ENCODE measurements around the gene ITGAL.

ITGAL gene

DNA sequence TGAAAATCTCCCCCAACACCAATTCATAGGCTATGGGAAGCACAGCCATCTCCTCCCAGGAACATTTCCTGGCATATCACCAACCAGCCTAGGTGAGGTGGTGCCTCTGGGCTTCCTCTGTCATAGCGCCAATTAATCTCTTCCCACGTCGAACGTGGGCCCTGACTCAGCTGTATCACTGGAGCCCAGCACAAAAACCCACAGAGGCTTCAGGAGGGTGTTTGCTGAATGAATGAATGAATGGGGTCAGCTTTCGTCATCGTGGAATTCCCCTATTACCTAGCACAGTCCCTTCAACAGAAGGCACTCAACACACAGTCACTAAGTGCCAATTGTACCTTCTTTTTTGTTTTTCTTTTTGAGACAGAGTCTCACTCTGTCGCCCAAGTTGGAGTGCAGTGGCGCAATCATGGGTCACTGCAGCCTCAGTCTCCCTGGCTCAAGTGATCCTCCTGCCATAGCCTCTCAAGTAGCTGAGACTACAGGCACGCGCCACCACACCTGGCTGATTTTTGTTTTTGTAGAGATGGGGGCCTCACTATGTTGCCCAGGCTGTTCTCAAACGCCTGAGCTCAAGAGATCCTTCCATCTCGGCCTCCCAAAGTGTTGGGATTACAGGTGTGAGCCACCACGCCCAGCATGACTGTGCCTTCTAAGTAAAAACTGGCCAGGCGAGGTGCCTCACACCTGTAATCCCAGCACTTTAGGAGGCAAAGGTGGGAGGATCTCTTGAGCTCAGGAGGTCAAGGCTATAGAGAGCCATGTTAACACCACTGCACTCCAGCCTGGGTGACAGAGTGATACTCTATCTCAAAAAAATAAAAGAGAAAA is 94.8 kb downstream of the ITGAL start:
- Histone ChIP-seq H3K9me3 (ENCODE audit: low read depth, low read length) (no peaks in the 10 kb centered on the region), H3K36me3 (ENCODE audit: insufficient read depth, low read length) (no peaks in the 10 kb centered on the region), H3K9ac (ENCODE audit: insufficient read length) (no peak overlapping the region), H3K4me3 (0 out of 2 replicates have a peak overlapping the region, but pooled peaks have one; percentile 17), H3K27ac (no peak overlapping the region)
- TF ChIP-seq FOXP2 (optimal IDR thresholded peaks at IDR 0.05; ENCODE audit: control extremely low read depth, extremely low read length, insufficient read depth) (no peak), POLR2AphosphoS5 (IDR thresholded peaks at IDR 0.05; ENCODE audit: borderline replicate concordance, low read depth, low read length) (no peak), EZH2 (IDR thresholded peaks at IDR 0.05) (no peak)
- DNase-seq (ENCODE audit: low read depth, low spot score) = no peak

DNA sequence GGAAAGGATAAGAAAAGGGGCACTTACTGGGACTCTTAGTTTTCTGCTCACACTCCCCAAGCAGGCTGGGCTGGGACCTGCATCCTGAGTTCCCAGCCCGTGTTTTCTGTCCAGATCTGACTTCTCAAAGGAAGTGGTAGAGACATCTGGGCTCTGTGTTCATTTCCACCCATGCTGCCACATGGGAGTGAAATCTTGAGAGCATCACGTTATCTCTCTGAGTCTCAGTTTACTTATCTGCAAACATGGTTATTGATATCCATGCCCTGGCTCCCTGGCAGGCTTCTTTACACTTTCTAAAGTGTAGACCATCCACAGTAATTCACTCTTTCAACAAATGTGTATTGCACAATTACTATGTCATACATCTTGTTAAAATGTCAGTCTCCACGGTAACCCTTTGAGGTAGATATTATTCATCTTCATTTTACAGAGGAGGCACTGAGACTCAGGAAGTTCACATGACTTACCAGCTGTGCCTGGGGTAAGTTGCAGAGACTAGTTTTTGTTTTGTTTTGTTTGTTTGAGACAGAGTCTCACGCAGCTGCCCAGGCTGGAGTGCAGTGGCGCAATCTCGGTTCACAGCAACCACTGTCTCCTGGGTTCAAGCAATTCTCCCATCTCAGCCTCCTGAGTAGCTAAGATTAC is 95.6 kb downstream of the ITGAL start:
- DNase-seq (ENCODE audit: low read depth, low spot score) = peak; percentile 69
- TF ChIP-seq EZH2 (IDR thresholded peaks at IDR 0.05) = no peak
- TF ChIP-seq POLR2AphosphoS5 (IDR thresholded peaks at IDR 0.05; ENCODE audit: borderline replicate concordance, low read depth, low read length) = no peak
- TF ChIP-seq FOXP2 (optimal IDR thresholded peaks at IDR 0.05; ENCODE audit: control extremely low read depth, extremely low read length, insufficient read depth) = no peak
- H3K9me3 ChIP-seq (ENCODE audit: low read depth, low read length) = no peaks in the 10 kb centered on the region
- H3K36me3 ChIP-seq (ENCODE audit: insufficient read depth, low read length) = no peaks in the 10 kb centered on the region
- H3K27ac ChIP-seq = peak overlapping the region; percentile 46; the same call in 1 of the 2 replicates
- H3K4me3 ChIP-seq = peak overlapping the region; percentile 17; the same call in 1 of the 2 replicates
- H3K9ac ChIP-seq (ENCODE audit: insufficient read length) = no peak overlapping the region

DNA sequence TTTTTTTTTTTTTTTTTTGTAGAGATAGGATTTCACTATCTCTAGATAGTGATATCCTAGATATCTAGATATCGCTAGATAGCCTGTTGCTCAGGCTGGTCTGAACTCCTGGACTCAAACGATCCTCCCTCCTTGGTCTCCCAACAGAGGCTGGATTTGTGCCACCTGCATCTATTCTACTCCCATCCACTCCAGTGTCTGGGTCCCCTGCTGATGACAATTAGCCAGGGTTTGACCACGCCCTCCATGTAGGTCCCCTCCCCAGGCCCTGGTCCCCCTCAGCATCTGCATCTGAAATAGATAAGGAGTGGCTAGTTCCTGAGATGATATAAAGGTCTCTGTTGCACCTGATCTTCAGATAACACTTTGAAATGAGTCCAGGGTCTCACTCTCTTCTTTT is 96.7 kb downstream of the ITGAL start:
- TF ChIP-seq EZH2 (IDR thresholded peaks at IDR 0.05) (no peak), FOXP2 (optimal IDR thresholded peaks at IDR 0.05; ENCODE audit: control extremely low read depth, extremely low read length, insufficient read depth) (no peak), POLR2AphosphoS5 (IDR thresholded peaks at IDR 0.05; ENCODE audit: borderline replicate concordance, low read depth, low read length) (no peak)
- Histone ChIP-seq H3K4me3 (no peak overlapping the region), H3K9me3 (ENCODE audit: low read depth, low read length) (no peaks in the 10 kb centered on the region), H3K9ac (ENCODE audit: insufficient read length) (no peak overlapping the region), H3K27ac (no peak overlapping the region), H3K36me3 (ENCODE audit: insufficient read depth, low read length) (no peaks in the 10 kb centered on the region)
- no peak for DNase-seq (ENCODE audit: low read depth, low spot score)

DNA sequence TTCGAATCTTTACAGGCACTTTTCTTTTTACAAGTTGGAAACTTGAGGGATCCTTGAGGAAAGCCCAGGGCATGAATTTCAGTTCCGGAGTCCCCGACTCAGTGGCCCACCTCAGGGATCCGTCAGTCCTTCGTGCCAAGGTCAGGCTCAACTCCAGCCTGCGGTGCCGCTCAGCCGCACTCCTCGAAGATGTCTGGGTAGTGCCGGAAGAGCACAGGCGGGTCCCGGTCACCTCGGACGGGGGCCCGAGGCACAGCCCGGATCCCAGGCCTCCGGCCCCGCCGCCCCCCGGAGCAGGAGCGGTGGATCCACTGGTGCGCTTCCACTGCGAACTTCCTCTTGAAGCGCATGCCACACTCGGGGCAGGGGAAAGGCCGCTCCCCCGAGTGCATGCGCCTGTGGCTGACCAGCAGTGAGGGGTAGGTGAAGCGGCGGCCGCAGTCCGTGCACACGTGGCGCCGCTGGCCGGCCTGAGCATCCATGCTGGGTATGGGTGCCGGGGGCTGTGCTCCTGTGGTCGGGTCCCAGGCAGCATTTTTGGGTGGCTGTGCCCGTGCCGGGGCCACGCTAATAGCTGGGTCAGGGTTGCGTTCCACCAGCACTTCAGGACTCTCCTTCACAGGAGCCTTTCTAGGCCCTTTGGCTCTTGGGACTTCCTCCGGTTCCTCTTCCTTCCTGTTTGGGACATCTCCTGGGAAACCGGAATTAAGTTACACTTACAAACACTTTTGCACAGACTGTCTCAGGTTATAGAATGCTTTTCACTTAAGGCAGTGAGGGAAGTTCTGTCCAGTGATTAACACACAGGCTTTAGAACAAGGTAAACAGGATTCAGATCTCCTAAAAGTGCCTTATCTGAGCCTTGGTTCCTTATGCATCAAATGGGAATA is 97.4 kb downstream of the ITGAL start:
- no peak for TF ChIP-seq EZH2 (IDR thresholded peaks at IDR 0.05)
- no peak for TF ChIP-seq POLR2AphosphoS5 (IDR thresholded peaks at IDR 0.05; ENCODE audit: borderline replicate concordance, low read depth, low read length)
- TF ChIP-seq FOXP2 (optimal IDR thresholded peaks at IDR 0.05; ENCODE audit: control extremely low read depth, extremely low read length, insufficient read depth) = no peak
- H3K27ac ChIP-seq = no peak overlapping the region
- DNase-seq (ENCODE audit: low read depth, low spot score) = no peak
- no peaks in the 10 kb centered on the region for H3K36me3 ChIP-seq (ENCODE audit: insufficient read depth, low read length)
- no peak overlapping the region for H3K9ac ChIP-seq (ENCODE audit: insufficient read length)
- no peaks in the 10 kb centered on the region for H3K9me3 ChIP-seq (ENCODE audit: low read depth, low read length)
- no peak overlapping the region for H3K4me3 ChIP-seq

DNA sequence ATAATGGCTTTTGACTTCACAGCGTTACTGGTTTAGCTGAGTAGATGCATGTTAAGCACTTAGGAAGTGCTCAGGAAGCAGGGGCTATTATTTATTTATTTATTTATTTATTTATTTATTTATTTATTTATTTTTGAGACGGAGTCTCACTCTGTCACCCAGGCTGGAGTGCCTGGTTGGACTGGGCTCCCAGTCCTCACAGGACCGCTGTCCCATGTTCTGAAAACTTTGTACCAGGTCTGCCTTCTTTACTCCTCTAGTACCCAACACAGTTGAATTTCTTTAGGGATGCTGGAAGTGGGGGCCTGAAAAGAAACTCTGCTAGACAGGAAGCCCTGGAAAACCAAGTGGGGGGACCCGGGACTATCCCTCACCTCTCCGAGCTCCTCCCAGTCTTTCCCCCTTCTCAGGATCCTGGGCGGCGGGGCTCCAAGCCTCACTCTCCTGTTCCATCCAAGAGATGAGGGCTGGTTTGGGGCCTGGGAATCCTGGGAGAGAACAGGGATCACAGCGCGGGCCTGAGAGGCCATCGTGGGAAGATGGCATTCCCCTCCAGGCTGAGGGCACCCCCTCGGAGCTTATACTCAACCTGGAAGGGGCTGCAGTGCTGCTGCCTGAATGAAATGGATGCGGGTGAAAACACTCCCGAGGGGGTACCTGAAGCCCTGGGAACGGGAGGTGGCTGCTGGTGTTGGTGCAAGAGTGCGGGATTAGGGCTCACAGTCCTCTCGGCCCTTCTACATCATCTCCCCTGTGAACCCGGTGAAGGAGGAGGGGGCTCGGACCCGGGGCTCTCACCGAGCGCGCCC is 98.3 kb downstream of the ITGAL start:
- Histone ChIP-seq H3K27ac (no peak overlapping the region), H3K9me3 (ENCODE audit: low read depth, low read length) (no peaks in the 10 kb centered on the region), H3K36me3 (ENCODE audit: insufficient read depth, low read length) (no peaks in the 10 kb centered on the region), H3K4me3 (no peak overlapping the region), H3K9ac (ENCODE audit: insufficient read length) (no peak overlapping the region)
- DNase-seq (ENCODE audit: low read depth, low spot score) = no peak
- TF ChIP-seq FOXP2 (optimal IDR thresholded peaks at IDR 0.05; ENCODE audit: control extremely low read depth, extremely low read length, insufficient read depth) (no peak), POLR2AphosphoS5 (IDR thresholded peaks at IDR 0.05; ENCODE audit: borderline replicate concordance, low read depth, low read length) (no peak), EZH2 (IDR thresholded peaks at IDR 0.05) (no peak)

DNA sequence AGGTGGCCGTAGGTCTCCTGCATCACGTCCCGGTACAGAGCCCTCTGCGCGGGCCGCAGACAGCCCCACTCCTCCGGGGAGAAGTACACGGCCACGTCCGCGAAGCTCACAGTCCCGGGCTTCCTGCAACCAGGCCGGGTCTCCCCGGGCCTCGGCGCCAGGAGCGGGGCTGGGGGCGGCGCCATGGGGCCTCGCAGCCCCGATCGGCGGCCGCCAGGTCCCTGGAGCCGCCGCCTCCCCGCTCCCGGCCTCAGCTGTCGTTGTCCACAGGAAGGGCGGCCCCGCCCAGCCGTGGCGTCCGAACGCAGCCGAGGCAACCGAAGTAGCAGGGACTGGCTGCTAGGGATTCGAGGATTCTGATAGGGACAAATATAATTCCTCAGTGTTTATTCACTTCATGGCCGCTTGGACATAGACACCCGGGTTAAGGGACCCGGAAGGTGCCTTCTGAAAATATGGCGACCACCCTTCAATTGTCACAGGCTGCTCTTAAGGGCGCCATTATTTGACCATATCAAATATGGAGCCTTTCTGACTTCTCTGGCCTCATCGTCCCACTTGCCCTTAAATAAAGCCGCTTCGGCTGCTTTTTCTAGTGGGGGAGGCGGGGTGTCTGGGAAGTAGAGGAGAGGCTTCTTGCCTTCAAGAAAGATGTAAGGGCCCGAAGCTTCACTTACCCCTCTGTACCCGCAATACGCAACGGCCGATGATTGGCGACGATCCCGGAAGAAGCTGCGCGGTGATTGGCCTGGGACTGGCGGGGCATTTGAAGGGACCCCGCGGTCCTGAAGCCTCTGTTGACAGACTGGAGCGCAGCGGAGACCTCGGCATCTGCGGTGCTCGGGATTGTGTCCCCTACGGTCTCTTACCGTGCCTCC is 99.1 kb downstream of the ITGAL start, which contains the start of gene ZNF688:
TSS of gene ZNF688 (minus strand) at position 270 of the 878 bp plus-strand sequence. CDS start at position 185, 85 bp downstream.
- H3K36me3 ChIP-seq (ENCODE audit: insufficient read depth, low read length) = no peaks in the 10 kb centered on the region
- TF ChIP-seq POLR2AphosphoS5 (IDR thresholded peaks at IDR 0.05; ENCODE audit: borderline replicate concordance, low read depth, low read length) (no peak), FOXP2 (optimal IDR thresholded peaks at IDR 0.05; ENCODE audit: control extremely low read depth, extremely low read length, insufficient read depth) (no peak), EZH2 (IDR thresholded peaks at IDR 0.05) (no peak)
- no peak within 1 kb of the TSS for H3K9ac ChIP-seq (ENCODE audit: insufficient read length)
- no peak within 1 kb of the TSS for H3K27ac ChIP-seq
- peak within 1 kb of the TSS; percentile 66 for H3K4me3 ChIP-seq
- peak; percentile 40 for DNase-seq (ENCODE audit: low read depth, low spot score)
- no peaks in the 10 kb centered on the region for H3K9me3 ChIP-seq (ENCODE audit: low read depth, low read length)
